ENCODE data around the gene SPATC1L. TPM values are rescaled to one million over a fixed set of nuclear protein-coding genes. Genes with fewer than 3 reads are reported as not detected.

The SPATC1L gene
- total and polyA plus RNA-seq, 2 of the 8 experiments (the other 6 are each of a cell fraction or from before 2014, with no cell fraction given): 24.9 to 50.0 TPM

- no peak overlapping the region for H3K56ac ChIP-seq (replicated peaks; ENCODE audit: insufficient read length, low read depth, low read length)
- H4K91ac ChIP-seq (replicated peaks; ENCODE audit: insufficient read length, low read length): no peak overlapping the region
- H2BK12ac ChIP-seq (ENCODE audit: low read depth, low read length): no peak overlapping the region
- no peak overlapping the region for H4K5ac ChIP-seq (ENCODE audit: insufficient read length, low read depth, low read length)
- no peak overlapping the region for H2BK5ac ChIP-seq (ENCODE audit: low read depth, low read length)
- no peak for TF ChIP-seq HDAC2 (IDR thresholded peaks at IDR 0.05; ENCODE audit: borderline replicate concordance in 1 of 2, low read depth in 2 of 2, low read length in 2 of 2)
- TF ChIP-seq FOSL1 (IDR thresholded peaks at IDR 0.05; ENCODE audit: insufficient read depth, low read depth, low read length): no peak
- TF ChIP-seq GABPA (IDR thresholded peaks at IDR 0.05; ENCODE audit: borderline replicate concordance, insufficient read depth, low read length): no peak
- TF ChIP-seq NRF1 (IDR thresholded peaks at IDR 0.05; ENCODE audit: low read depth, low read length): no peak
- TF ChIP-seq CEBPB (IDR thresholded peaks at IDR 0.05; ENCODE audit: low read depth, low read length): no peak
- TF ChIP-seq PHF8 (conservative IDR thresholded peaks at IDR 0.05; ENCODE audit: low read depth, low read length): no peak
- TF ChIP-seq RNF2 (IDR thresholded peaks at IDR 0.05; ENCODE audit: borderline replicate concordance, low read depth, low read length, missing control alignments, poor library complexity, severe bottlenecking): no peak
- TF ChIP-seq SIN3A (conservative IDR thresholded peaks at IDR 0.05 in 1 of 2, IDR thresholded peaks at IDR 0.05 in 1 of 2; ENCODE audit: low read depth in 1 of 2, low read length in 2 of 2): no peak
- TF ChIP-seq SRF (IDR thresholded peaks at IDR 0.05; ENCODE audit: low read depth, low read length): no peak
- TF ChIP-seq RFX5 (IDR thresholded peaks at IDR 0.05; ENCODE audit: borderline replicate concordance, low read depth, low read length): no peak
- no peak overlapping the region for H2BK15ac ChIP-seq (ENCODE audit: low read length)
- no peak overlapping the region for H3K4me2 ChIP-seq (ENCODE audit: insufficient read depth in 1 of 2, low read depth in 2 of 2, low read length in 2 of 2)
- H3K4me1 ChIP-seq (replicated peaks in 1 of 4; ENCODE audit: control insufficient read depth in 3 of 4, insufficient read depth in 4 of 4, low read length in 3 of 4): no peaks in the 10 kb centered on the region; a peak in 1 of 7 replicates
- no peak for FAIRE-seq
- peaks cover 8 to 39% (median 23%) of the 10 kb centered on the region in 4 experiments; a peak in 7 of 8 replicates for H3K36me3 ChIP-seq (ENCODE audit: control insufficient read depth in 2 of 4, insufficient read depth in 4 of 4, low read length in 3 of 4)
- H2BK120ac ChIP-seq (replicated peaks; ENCODE audit: low read depth, low read length): no peak overlapping the region
- H3K9me3 ChIP-seq (ENCODE audit: insufficient read depth in 2 of 2, low read depth in 1 of 2, low read length in 1 of 2): no peaks in the 10 kb centered on the region
- no peak overlapping the region for H3K18ac ChIP-seq (ENCODE audit: extremely low read depth, low read length)
- H3K79me1 ChIP-seq (ENCODE audit: low read depth, low read length): no peaks in the 10 kb centered on the region; the same call in 1 of the 2 replicates
- H2AK5ac ChIP-seq (ENCODE audit: low read depth, low read length): no peak overlapping the region
- H3K23ac ChIP-seq (ENCODE audit: insufficient read length): no peak overlapping the region
- no peak overlapping the region for H2AFZ ChIP-seq (ENCODE audit: low read length)
- H3K27me3 ChIP-seq (replicated peaks in 1 of 4; ENCODE audit: control insufficient read depth in 3 of 4, extremely low read depth in 1 of 4, insufficient read depth in 3 of 4, low read length in 3 of 4): no peaks in the 10 kb centered on the region
- peaks cover 2 to 15% of the 10 kb centered on the region in 2 experiments for H4K20me1 ChIP-seq (replicated peaks in 1 of 2; ENCODE audit: control insufficient read depth in 1 of 2, insufficient read depth in 2 of 2, low read length in 2 of 2)
- no peaks in the 10 kb centered on the region for H3K79me2 ChIP-seq (ENCODE audit: control insufficient read depth in 1 of 2, insufficient read depth in 2 of 2, low read length in 2 of 2)
- CTCF ChIA-PET (ENCODE audit: partially characterized antibody): interaction anchor here (1.1 to 1.7 kb wide), 2 partner anchors 22 to 63 kb away, joined by 3 to 5 read pairs; no protein-coding TSS in a partner anchor
- no peak overlapping the region for H3K4me3 ChIP-seq (ENCODE audit: extremely low read depth in 1 of 4, insufficient read depth in 2 of 4, low read depth in 3 of 4, low read length in 4 of 4)
- H3K9ac ChIP-seq (replicated peaks in 1 of 4; ENCODE audit: extremely low read depth in 1 of 4, low read depth in 3 of 4, low read length in 3 of 4): no peak overlapping the region
- no peak overlapping the region for H3K27ac ChIP-seq (ENCODE audit: low read depth, low read length)
- no peak overlapping the region for H3K14ac ChIP-seq (ENCODE audit: insufficient read length)
- POLR2A ChIA-PET (ENCODE audit: partially characterized antibody): interaction anchor here (0.7 to 1.2 kb wide), 2 partner anchors 8 to 15 kb away, joined by 3 read pairs; no protein-coding TSS in a partner anchor
- H2BK20ac ChIP-seq (ENCODE audit: low read length): no peak overlapping the region
- 94% methylated on average over 10 of the region's 10 CpGs; no CpG with 5 or more reads in 1 of the 2 experiments for WGBS, 2 experiments (ENCODE audit: extremely low coverage in 1 of 2, insufficient coverage in 1 of 2, insufficient read length in 1 of 2, insufficient replicate concordance in 2 of 2, low coverage in 1 of 2, low lambda C conversion rate in 2 of 2, missing lambda C conversion rate in 1 of 2)
- H3K4ac ChIP-seq (replicated peaks; ENCODE audit: insufficient read length, low read depth, low read length): no peak overlapping the region
- peak in 1 of 2 experiments; percentile 13 for DNase-seq (ENCODE audit: low read depth in 1 of 2, low spot score in 2 of 2)
- H3K23me2 ChIP-seq (ENCODE audit: low read depth, low read length): no peaks in the 10 kb centered on the region
- H4K8ac ChIP-seq (ENCODE audit: extremely low read depth, insufficient read depth, low read length): no peak overlapping the region
These were observed 9.6 kb upstream of the SPATC1L start for GRCh38 chr21:46193829-46194373.
